Fibroblast of skin of scalp (primary cell): ENCODE measurements around the gene MAN1C1.

ENCODE experiments used
- DNase-seq: peaks from one replicate; pipeline ENCODE4 v3.0.0-alpha.2; 2013

The MAN1C1 gene

DNA sequence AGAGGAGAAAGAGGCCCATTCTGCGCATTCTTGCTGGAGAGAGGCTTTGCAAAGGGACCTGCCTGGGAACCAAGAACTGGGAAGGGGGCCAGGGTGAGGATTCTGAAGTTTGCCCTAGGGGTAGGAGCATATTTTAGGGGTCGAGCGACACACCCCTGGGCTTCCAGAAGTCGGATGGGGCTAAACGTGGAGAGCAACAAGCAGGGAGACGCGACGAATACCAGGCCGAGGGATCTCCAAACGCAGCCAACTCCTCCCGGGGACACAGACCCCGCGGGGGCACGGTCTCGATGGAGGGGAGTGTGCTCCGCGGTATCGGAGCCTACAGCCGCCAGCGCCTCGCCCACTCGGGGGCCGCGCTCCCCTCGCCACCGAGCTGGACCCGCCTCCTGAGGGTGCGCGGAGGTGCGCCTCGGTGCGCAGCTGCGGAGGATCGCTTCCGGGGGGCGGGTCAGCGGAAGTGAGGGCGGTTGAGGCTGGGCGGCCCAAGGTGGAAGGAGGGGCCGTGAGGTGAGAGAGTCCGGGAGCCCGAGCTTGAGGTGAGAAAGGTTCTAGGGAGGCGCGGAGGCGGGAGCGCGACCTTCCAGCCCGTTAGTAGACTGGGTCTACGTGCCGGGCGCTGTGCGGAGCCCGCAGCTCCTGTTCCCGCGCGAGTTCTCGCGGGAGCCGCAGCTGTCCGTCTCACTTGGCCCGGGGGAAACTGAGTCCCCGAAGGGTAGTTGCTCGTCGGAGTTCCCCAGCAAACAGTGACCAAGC is 203.1 kb downstream of the MAN1C1 start, which contains the start of gene MTFR1L:
MTFR1L (plus strand) TSS at position 464 of the 756 bp plus-strand sequence. CDS start 3,151 bp downstream, outside the sequence.
- peak; percentile 71 for DNase-seq

DNA sequence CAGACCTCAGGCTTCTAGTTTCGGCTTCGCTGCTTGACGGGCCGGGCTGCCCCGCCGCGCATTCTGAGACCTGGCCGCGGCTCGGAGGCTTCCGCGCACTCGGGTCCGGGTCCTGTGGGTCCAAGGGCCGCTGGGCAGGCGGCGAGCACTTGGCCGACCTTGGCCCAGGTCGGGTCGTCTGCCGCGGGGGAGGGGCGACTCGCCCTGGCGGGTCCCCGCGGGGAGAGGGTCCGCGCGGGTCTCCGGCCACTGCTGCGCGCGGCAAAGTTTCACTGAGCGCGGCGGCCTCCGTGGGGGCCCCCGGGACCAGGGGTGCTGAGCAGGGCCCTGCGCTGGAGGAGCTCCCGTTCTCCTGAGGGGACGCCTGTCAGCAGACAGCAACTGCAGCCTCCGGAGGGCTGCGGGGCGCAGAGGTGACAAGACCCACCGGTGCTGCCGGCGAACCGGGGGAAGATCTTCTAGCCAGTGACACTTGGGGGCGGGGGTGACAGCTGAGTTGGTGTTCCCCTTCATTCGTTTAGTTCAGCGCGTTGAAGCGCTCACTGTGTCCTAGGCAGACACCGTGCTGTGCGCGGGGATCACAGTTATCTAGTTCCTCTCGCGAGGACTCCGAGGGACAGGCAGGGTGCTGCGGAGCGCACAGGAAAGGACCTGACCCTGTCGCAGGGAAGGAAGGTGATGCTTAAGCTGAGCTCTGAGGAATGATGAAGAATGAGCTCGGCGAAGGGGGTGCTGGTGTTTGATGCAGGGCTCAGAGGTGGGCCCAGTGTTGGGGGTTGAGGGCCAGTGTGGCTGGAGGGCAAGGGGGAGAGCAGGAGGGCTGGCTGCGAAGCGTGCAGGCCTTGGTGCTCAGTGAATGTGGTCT is 203.9 kb downstream of the MAN1C1 start:
- DNase-seq: peak; percentile 62

DNA sequence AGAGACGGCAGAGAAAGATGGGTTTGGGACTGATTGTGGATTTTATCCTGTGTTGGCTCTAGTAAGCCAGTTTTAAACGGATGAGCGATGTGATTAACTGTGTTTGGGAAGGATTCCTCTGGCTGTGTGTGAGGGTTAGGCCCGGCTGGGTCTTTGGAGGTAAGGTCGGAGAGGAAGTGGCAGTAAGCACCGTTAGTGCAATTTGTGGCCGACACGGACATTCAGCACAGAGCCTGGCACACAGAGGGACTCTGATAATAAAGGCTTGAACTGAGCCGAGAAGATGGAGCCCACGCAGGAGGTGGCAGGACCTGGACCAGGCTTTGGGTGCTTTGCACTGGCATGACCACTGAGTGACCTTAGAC is 204.5 kb downstream of the MAN1C1 start:
- DNase-seq: no peak

DNA sequence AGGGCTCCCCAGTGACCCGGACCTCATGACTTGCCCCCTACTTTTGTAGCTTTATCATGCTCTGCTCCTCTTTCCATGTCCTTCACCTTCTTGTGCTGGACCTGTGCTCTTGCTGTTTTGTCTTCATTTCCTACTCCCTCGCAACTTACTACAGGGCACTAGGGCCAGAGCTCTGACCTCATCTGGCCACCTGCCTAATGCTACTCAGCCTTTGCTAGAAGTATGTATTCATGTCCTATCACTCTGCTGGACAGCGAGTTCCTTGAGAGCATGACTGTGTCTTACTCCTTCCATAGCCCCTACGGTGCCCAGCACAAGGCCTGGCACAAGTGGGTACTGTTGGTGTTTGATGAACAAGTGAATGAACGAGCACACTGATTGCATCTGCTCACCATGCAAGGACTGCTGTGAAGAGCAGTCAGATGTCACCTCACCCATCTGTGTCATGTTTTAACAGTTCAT is 205.1 kb downstream of the MAN1C1 start:
- no peak for DNase-seq

DNA sequence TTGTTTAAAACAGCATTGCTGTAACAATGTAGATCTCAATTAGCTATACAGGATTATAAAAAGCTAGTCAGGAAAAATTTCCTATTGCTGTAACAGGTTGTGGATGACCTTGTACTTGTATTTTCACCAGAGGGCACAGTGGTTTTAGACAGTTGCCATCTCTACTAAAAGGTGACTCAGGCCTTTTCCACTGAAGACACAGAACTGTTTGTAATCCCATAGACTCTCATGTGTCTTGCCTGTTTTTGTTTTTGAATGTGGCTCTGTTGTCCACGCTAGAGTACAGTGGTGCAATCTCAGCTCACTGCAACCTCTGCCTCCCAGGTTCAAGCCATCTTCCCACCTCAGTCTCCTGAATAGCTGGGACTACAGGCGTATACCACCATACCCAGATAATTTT is 209.0 kb downstream of the MAN1C1 start:
- DNase-seq: no peak

DNA sequence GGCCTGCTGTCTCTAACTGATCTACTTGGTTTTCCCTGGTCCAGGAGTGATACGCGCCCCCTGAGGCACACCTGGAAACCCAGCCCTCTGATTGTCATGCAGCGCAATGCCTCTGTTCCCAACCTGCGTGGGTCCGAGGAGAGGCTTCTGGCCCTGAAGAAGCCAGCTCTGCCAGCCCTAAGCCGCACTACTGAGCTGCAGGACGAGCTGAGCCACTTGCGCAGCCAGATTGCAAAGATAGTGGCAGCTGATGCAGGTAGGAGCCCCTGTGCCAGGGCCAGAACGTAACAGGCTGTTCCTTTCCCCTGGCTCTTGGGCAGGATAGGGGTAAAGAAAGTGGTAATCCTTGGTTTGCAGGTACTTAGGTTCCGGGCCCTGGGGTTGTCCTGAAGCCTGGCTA is 210.0 kb downstream of the MAN1C1 start:
- no peak for DNase-seq

DNA sequence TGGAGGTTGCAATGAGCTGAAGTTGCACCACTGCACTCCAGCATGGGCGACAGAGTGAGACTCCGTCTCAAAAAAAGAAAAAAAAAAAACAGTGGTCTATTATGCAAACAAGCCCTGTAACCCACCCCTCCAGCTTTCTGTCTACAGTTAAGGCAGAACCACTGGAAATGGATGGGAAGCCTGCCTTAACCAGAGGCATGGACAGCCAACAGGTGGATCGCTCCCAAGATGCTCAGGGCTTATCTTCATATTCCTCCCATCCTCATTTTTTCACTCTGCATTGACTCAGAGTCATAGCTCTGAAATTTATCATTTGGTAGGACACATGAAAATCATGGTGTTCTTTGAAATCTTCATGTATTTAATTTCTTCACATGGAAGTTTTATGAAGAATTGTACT is 211.9 kb downstream of the MAN1C1 start:
- DNase-seq: no peak

DNA sequence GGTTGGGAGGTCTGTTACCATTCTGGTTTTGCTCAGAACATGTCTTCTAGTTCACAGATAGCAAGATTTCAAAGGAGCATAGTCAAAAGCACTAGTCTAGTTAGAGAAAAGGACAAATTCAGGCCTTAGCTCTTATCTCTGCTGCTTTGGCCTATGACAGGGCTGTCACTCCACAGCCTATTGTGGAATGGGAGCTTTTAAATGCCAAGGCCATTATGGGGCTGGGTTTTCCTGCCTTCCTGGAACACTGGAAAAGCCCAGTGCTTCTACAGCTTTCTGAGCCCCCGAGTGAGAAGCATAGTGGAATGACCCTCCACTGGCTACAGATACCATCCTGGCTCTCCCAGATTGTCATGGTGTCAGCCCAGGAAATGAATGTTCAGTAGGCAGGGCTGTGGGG is 212.5 kb downstream of the MAN1C1 start:
- no peak for DNase-seq

DNA sequence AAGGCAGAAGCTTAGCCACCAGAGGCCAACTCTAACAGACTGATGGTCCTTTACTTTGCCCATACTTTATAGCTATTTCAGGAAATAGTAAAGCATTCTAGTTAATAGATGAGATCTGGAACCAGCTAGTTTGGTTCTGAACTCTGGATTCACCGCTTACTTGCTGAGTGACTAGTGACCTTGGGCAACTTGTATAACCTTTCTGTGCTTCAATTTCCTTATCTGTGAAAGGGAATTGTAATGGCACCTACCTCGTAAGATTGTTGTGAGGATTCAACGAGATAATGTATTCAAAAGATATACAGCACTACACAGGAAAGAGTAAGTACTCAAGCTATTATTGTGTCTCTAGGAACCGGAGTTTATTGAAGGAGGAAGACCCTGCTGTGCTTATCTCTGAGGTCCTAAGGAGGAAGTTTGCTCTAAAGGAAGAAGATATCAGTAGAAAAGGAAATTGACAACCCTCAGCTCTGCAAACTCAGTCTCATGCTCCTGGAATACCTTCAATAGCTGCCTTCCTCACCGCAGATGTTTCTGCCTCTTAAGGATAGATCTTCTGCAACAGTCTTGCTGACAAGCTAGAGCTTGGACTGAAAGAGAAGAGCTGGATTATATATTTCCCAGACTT is 215.1 kb downstream of the MAN1C1 start:
- DNase-seq: no peak

DNA sequence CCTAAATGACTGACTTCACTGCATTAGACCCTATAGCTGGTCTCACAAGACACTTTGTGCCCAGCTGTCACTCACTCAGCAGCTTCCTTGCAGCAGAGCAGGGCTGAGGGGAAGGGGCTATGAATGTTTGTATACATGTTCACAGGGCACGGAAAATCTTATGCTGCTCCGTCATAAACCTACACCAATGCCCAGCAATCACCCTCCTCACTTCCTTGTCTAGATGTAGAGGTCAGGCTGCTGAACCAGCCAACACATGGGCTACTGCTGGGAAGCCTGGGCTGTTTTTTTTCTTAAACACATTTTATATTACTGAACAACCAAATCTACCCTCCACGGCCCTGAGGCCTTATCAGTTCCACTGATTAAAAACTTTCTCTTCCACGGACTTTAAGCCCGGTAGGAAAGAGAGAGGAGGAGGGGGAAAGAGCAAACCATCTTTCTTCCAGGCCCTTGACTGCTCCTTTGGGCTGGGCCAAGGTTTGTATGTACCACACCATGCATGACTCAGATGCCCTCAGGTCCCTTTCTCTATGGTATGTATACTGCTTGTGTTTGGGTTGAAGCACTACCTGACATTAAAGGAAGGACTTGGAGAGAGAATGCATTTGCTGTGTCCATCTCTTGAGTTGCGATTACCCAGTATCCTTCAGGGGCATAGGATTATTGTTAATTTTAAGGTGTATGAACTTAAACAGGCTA is 215.9 kb downstream of the MAN1C1 start:
- no peak for DNase-seq

DNA sequence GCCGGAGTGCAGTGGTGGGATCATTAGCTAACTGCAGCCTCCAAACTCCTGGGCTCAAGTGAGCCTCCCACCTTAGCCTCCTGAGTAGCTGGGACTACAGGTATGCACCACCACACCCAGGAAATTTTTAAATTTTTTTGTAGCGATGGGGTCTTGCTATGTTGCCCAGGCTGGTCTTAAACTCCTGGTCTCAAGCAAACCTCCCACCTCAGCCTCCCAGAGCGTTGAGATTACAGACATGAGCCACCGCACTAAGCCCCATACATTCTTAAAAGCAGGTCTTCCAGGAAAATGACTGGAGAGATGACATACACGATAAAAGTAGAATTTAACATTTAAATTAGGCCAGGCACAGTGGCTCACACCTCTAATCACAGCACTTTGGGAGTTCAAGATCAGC is 216.6 kb downstream of the MAN1C1 start:
- DNase-seq: no peak
